Measurements from ENCODE around the gene ITPK1.

DNA sequence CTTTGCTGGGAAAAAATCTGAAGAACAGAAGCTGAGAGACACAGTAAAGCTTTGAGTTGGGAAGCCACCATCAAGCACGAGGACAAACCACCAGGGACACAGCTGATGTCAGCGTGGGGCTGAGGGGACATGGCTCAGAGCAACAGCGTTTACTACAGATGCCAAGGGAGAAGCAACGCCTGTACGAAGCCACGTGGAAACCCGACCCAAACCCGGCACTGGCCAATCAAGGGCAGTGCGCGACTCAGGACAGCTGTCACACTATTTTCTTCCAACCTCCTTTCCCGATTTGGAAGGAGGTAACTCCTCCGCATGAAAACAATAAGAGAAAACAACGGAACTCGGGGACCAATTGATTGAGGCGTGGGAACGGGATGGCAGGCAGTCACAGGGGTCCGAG lies 213.0 kb downstream of the ITPK1 start:
- TF ChIP-seq, protein P1, sequence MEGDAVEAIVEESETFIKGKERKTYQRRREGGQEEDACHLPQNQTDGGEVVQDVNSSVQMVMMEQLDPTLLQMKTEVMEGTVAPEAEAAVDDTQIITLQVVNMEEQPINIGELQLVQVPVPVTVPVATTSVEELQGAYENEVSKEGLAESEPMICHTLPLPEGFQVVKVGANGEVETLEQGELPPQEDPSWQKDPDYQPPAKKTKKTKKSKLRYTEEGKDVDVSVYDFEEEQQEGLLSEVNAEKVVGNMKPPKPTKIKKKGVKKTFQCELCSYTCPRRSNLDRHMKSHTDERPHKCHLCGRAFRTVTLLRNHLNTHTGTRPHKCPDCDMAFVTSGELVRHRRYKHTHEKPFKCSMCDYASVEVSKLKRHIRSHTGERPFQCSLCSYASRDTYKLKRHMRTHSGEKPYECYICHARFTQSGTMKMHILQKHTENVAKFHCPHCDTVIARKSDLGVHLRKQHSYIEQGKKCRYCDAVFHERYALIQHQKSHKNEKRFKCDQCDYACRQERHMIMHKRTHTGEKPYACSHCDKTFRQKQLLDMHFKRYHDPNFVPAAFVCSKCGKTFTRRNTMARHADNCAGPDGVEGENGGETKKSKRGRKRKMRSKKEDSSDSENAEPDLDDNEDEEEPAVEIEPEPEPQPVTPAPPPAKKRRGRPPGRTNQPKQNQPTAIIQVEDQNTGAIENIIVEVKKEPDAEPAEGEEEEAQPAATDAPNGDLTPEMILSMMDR (IDR thresholded peaks at IDR 0.05) = no peak
- no peak for TF ChIP-seq POLR2AphosphoS5 (IDR thresholded peaks at IDR 0.05)
- no peak for TF ChIP-seq EP300 (IDR thresholded peaks at IDR 0.05)

Measured in stomach (tissue), 4 donors.